SK-N-SH treated with all-trans-retinoic acid at 6 μM for 48 hours (cell line): Measurements from ENCODE around the gene SLC49A3.

Experiments
- ATAC-seq: fragments of 200-7000 bp; cut with Tn5 transposase; 3 replicates; pipeline ENCODE4 v1.9.1; 2020; ENCODE audit warnings: mild to moderate bottlenecking, moderate library complexity
- ARNTL ChIP-seq: fragments of 450-650 bp; formaldehyde crosslinking; IDR thresholded peaks from 2 replicates; pipeline ENCODE4 v1.5.0; 2020; ENCODE audit warnings: low read depth, mild to moderate bottlenecking, moderate library complexity, borderline replicate concordance
- BACH2 ChIP-seq: fragments of 250-450 bp; sonication (Bioruptor Pico); IDR thresholded peaks from 2 replicates; pipeline ENCODE4 v1.9.0; 2021; ENCODE audit warnings: mild to moderate bottlenecking, borderline replicate concordance
- CSDC2 ChIP-seq: fragments of 250-450 bp; sonication (Bioruptor Pico); IDR thresholded peaks from 2 replicates; pipeline ENCODE4 v1.5.0; 2020; ENCODE audit warnings: mild to moderate bottlenecking, moderate library complexity
- ESRRG ChIP-seq: fragments of 250-450 bp; sonication (Bioruptor Pico); IDR thresholded peaks from 2 replicates; pipeline ENCODE4 v1.6.1; 2021; ENCODE audit warnings: mild to moderate bottlenecking
- GLIS3 ChIP-seq: fragments of 250-450 bp; sonication (Bioruptor Pico); IDR thresholded peaks from 2 replicates; pipeline ENCODE4 v1.5.0; 2020; ENCODE audit warnings: mild to moderate bottlenecking, moderate library complexity
- ISL1 ChIP-seq: fragments of 250-450 bp; sonication (Bioruptor Pico); IDR thresholded peaks from 2 replicates; pipeline ENCODE4 v2.1.2; 2022; ENCODE audit warnings: mild to moderate bottlenecking, moderate library complexity
- OSR1 ChIP-seq: fragments of 250-450 bp; sonication (Bioruptor Pico); IDR thresholded peaks from 2 replicates; pipeline ENCODE4 v1.8.0; 2022; ENCODE audit warnings: moderate library complexity, mild to moderate bottlenecking, inconsistent platforms
- PATZ1 ChIP-seq: fragments of 250-450 bp; sonication (Bioruptor Pico); IDR thresholded peaks from 2 replicates; pipeline ENCODE4 v1.8.0; 2020; ENCODE audit warnings: mild to moderate bottlenecking, moderate library complexity, borderline replicate concordance
- POU6F1 ChIP-seq: fragments of 250-450 bp; sonication (Bioruptor Pico); IDR thresholded peaks from 2 replicates; pipeline ENCODE4 v1.8.0; 2021; ENCODE audit warnings: low read depth, mild to moderate bottlenecking, moderate library complexity, borderline replicate concordance
- PPARA ChIP-seq: fragments of 250-450 bp; sonication (Bioruptor Pico); IDR thresholded peaks from 2 replicates; pipeline ENCODE4 v1.5.0; 2020; ENCODE audit warnings: mild to moderate bottlenecking, borderline replicate concordance
- RARB ChIP-seq: fragments of 250-450 bp; sonication (Bioruptor Pico); IDR thresholded peaks from 2 replicates; pipeline ENCODE4 v1.8.0; 2021; ENCODE audit warnings: mild to moderate bottlenecking, moderate library complexity
- SNAI2 ChIP-seq: fragments of 250-450 bp; sonication (Bioruptor Pico); IDR thresholded peaks from 2 replicates; pipeline ENCODE4 v1.5.0; 2020; ENCODE audit warnings: mild to moderate bottlenecking, moderate library complexity
- TCF4 ChIP-seq: fragments of 250-450 bp; sonication (Bioruptor Pico); IDR thresholded peaks from 2 replicates; pipeline ENCODE4 v1.8.0; 2021; ENCODE audit warnings: mild to moderate bottlenecking, moderate library complexity, borderline replicate concordance
- TOX ChIP-seq: fragments of 250-450 bp; sonication (Bioruptor Pico); IDR thresholded peaks from 2 replicates; pipeline ENCODE4 v1.8.0; 2021; ENCODE audit warnings: mild to moderate bottlenecking, moderate library complexity, borderline replicate concordance
- ZC3H10 ChIP-seq: fragments of 250-450 bp; sonication (Bioruptor Pico); IDR thresholded peaks from 2 replicates; pipeline ENCODE4 v1.5.1; 2021; ENCODE audit warnings: mild to moderate bottlenecking, moderate library complexity
- ZFP3 ChIP-seq: fragments of 250-450 bp; sonication (Bioruptor Pico); IDR thresholded peaks from 2 replicates; pipeline ENCODE4 v1.5.0; 2020; ENCODE audit warnings: mild to moderate bottlenecking, moderate library complexity
- ZFP30 ChIP-seq: fragments of 450-650 bp; formaldehyde crosslinking; IDR thresholded peaks from 2 replicates; pipeline ENCODE4 v1.5.0; 2022; ENCODE audit warnings: mild to moderate bottlenecking, moderate library complexity
- ZNF565 ChIP-seq: fragments of 450-650 bp; formaldehyde crosslinking; conservative IDR thresholded peaks from 2 replicates; pipeline ENCODE4 v1.5.0; 2020; ENCODE audit warnings: low read depth, mild to moderate bottlenecking, moderate library complexity
- ZNF70 ChIP-seq: fragments of 450-650 bp; formaldehyde crosslinking; IDR thresholded peaks from 2 replicates; pipeline ENCODE4 v1.5.0; 2020; ENCODE audit warnings: mild to moderate bottlenecking, moderate library complexity
- ZNF8 ChIP-seq: fragments of 450-650 bp; formaldehyde crosslinking; IDR thresholded peaks from 2 replicates; pipeline ENCODE4 v1.5.0; 2020; ENCODE audit warnings: mild to moderate bottlenecking, moderate library complexity
- TF ChIP-seq, protein P1 (sequence below): fragments of 250-450 bp; sonication (Bioruptor Pico); IDR thresholded peaks from 2 replicates; pipeline ENCODE4 v1.5.0; 2020; ENCODE audit warnings: mild to moderate bottlenecking, moderate library complexity
- TF ChIP-seq, protein P2 (sequence below): fragments of 250-450 bp; sonication (Bioruptor Pico); IDR thresholded peaks from 2 replicates; pipeline ENCODE4 v1.5.1; 2021; ENCODE audit warnings: mild to moderate bottlenecking, moderate library complexity

Gene SLC49A3

DNA sequence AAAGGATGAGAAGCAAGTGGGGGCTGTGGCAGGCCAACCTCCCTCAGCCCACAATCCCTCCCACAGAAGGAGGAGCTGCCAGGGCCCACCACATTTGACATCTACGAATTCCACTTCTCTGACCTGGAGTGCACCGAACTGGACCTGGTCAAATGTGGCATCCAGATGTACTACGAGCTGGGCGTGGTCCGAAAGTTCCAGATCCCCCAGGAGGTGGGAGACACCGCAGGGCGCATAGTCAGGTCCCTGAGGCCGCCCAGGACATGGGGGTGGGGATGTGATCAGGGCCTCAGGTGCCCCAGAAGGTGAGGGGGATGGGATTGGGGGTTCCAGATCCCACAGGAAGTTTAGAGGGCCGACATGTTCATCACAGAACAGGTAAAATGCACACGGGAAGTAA lies 28.6 kb downstream of the SLC49A3 start:
- no peak for TF ChIP-seq PPARA
- TF ChIP-seq ZNF8, result no peak
- TF ChIP-seq, protein P1, sequence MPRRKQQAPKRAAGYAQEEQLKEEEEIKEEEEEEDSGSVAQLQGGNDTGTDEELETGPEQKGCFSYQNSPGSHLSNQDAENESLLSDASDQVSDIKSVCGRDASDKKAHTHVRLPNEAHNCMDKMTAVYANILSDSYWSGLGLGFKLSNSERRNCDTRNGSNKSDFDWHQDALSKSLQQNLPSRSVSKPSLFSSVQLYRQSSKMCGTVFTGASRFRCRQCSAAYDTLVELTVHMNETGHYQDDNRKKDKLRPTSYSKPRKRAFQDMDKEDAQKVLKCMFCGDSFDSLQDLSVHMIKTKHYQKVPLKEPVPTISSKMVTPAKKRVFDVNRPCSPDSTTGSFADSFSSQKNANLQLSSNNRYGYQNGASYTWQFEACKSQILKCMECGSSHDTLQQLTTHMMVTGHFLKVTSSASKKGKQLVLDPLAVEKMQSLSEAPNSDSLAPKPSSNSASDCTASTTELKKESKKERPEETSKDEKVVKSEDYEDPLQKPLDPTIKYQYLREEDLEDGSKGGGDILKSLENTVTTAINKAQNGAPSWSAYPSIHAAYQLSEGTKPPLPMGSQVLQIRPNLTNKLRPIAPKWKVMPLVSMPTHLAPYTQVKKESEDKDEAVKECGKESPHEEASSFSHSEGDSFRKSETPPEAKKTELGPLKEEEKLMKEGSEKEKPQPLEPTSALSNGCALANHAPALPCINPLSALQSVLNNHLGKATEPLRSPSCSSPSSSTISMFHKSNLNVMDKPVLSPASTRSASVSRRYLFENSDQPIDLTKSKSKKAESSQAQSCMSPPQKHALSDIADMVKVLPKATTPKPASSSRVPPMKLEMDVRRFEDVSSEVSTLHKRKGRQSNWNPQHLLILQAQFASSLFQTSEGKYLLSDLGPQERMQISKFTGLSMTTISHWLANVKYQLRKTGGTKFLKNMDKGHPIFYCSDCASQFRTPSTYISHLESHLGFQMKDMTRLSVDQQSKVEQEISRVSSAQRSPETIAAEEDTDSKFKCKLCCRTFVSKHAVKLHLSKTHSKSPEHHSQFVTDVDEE (CRISPR knock-in tag), result no peak
- no peak for TF ChIP-seq PATZ1 (CRISPR knock-in tag)
- no peak for TF ChIP-seq SNAI2 (CRISPR knock-in tag)
- no peak for TF ChIP-seq POU6F1 (CRISPR knock-in tag)
- TF ChIP-seq ZNF565, result no peak
- no peak for TF ChIP-seq ZC3H10
- TF ChIP-seq ZFP30 (CRISPR knock-in tag), result no peak
- TF ChIP-seq BACH2 (CRISPR knock-in tag), result no peak
- no peak for TF ChIP-seq GLIS3
- no peak for ATAC-seq

- no peak for ATAC-seq
- TF ChIP-seq ESRRG (CRISPR knock-in tag) (no peak), ZFP30 (CRISPR knock-in tag) (no peak), TOX (CRISPR knock-in tag) (no peak), ZFP3 (CRISPR knock-in tag) (no peak), RARB (CRISPR knock-in tag) (no peak), ZC3H10 (no peak), OSR1 (CRISPR knock-in tag) (no peak), POU6F1 (CRISPR knock-in tag) (no peak)
These were observed 29.1 kb downstream of the SLC49A3 start for GRCh38 chr4:659851-660250.

GRCh38 chr4:658681-659667 lies 30.0 kb downstream of the SLC49A3 start:
- no peak for ATAC-seq
- no peak for TF ChIP-seq RARB (CRISPR knock-in tag)
- no peak for TF ChIP-seq GLIS3

GRCh38 chr4:657834-658667 lies 30.9 kb downstream of the SLC49A3 start:
- ATAC-seq, result peak; percentile 9; the same call in 2 of the 3 replicates
- TF ChIP-seq ZFP30 (CRISPR knock-in tag), result no peak
- TF ChIP-seq, protein P2, sequence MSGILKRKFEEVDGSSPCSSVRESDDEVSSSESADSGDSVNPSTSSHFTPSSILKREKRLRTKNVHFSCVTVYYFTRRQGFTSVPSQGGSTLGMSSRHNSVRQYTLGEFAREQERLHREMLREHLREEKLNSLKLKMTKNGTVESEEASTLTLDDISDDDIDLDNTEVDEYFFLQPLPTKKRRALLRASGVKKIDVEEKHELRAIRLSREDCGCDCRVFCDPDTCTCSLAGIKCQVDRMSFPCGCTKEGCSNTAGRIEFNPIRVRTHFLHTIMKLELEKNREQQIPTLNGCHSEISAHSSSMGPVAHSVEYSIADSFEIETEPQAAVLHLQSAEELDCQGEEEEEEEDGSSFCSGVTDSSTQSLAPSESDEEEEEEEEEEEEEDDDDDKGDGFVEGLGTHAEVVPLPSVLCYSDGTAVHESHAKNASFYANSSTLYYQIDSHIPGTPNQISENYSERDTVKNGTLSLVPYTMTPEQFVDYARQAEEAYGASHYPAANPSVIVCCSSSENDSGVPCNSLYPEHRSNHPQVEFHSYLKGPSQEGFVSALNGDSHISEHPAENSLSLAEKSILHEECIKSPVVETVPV (CRISPR knock-in tag), result no peak
- no peak for TF ChIP-seq ZC3H10
- TF ChIP-seq POU6F1 (CRISPR knock-in tag), result no peak
- no peak for TF ChIP-seq TCF4
- TF ChIP-seq PPARA, result no peak
- no peak for TF ChIP-seq OSR1 (CRISPR knock-in tag)
- TF ChIP-seq TOX (CRISPR knock-in tag), result no peak
- no peak for TF ChIP-seq ZNF565
- TF ChIP-seq ZFP3 (CRISPR knock-in tag), result no peak
- no peak for TF ChIP-seq SNAI2 (CRISPR knock-in tag)
- no peak for TF ChIP-seq BACH2 (CRISPR knock-in tag)
- TF ChIP-seq ZNF70 (CRISPR knock-in tag), result no peak
- no peak for TF ChIP-seq CSDC2
- no peak for TF ChIP-seq GLIS3
- TF ChIP-seq ESRRG (CRISPR knock-in tag), result no peak
- no peak for TF ChIP-seq ARNTL (CRISPR knock-in tag)
- no peak for TF ChIP-seq ISL1
- TF ChIP-seq, all 23 proteins: peak for 0
